ENCODE data around the gene ELL. TPM values are rescaled to one million over a fixed set of nuclear protein-coding genes. Genes with fewer than 3 reads are reported as not detected.

ELL gene
- total RNA-seq, 4 donors from 2014 or later = 4.1 to 43.5 (median 21.7) TPM

- TF ChIP-seq CTCF (IDR thresholded peaks at IDR 0.05) (no peak), POLR2A (IDR thresholded peaks at IDR 0.05) (no peak)
- Histone ChIP-seq H3K4me3 (no peak overlapping the region), H3K27me3 (peaks cover 6% of the 10 kb centered on the region in 2 donors), H3K27ac (no peak overlapping the region), H3K4me1 (peaks cover 0 to 8% of the 10 kb centered on the region in 2 donors), H3K9me3 (no peaks in the 10 kb centered on the region), H3K36me3 (no peaks in the 10 kb centered on the region)
- DNase-seq = no peak
- intact Hi-C loops (cut with DNase I; ENCODE audit: low total_unique reads) = no loop called here
Observed at GRCh38 chr19:18392926-18393325, 128.9 kb downstream of the ELL start.

Other genes with a start within 250 kb of the ELL start
- 10 to 100 TPM in 1 of 4 donors, 1 to 10 TPM in 3; 1.0 to 41.1 (median 3.0) TPM for gene IQCN, start 247.6 kb downstream of the ELL start, total RNA-seq
- gene JUND, start 240.4 kb downstream of the ELL start, total RNA-seq = 100 to 1,000 TPM; 152 to 386 (median 290) TPM
- gene LSM4, start 199.0 kb downstream of the ELL start, total RNA-seq = 100 to 1,000 TPM in 1 of 4 donors, 10 to 100 TPM in 2, 1 to 10 TPM in 1; 8.8 to 120 (median 64.2) TPM
- 10 to 100 TPM; 21.2 to 67.9 (median 38.1) TPM for gene PGPEP1, start 181.5 kb downstream of the ELL start, total RNA-seq
- gene GDF15, start 135.9 kb downstream of the ELL start, total RNA-seq = 10 to 100 TPM in 1 of 4 donors, 1 to 10 TPM in 1, under 1 TPM in 2; 0.41 to 13.1 (median 1.6) TPM
- gene LRRC25, start 124.4 kb downstream of the ELL start, total RNA-seq = 1 to 10 TPM in 2 of 4 donors, under 1 TPM in 1, not detected in 1; 0.51 to 2.3 (median 1.9) TPM
- gene SSBP4, start 102.7 kb downstream of the ELL start, total RNA-seq = 100 to 1,000 TPM in 1 of 4 donors, 10 to 100 TPM in 3; 23.6 to 105 (median 54.8) TPM
- 100 to 1,000 TPM in 2 of 4 donors, 10 to 100 TPM in 2; 56.8 to 152 (median 106) TPM for gene ISYNA1, start 83.9 kb downstream of the ELL start, total RNA-seq
- 100 to 1,000 TPM; 139 to 273 (median 205) TPM for gene FKBP8, start 21.5 kb upstream of the ELL start, total RNA-seq
- 100 to 1,000 TPM in 1 of 4 donors, 10 to 100 TPM in 3; 30.3 to 113 (median 82.5) TPM for gene KXD1, start 35.8 kb upstream of the ELL start, total RNA-seq
- gene UBA52, start 49.8 kb upstream of the ELL start, total RNA-seq = 1,000 to 10,000 TPM in 2 of 4 donors, 100 to 1,000 TPM in 2; 295 to 1,369 (median 721) TPM
- 100 to 1,000 TPM in 1 of 4 donors, 10 to 100 TPM in 3; 29.7 to 295 (median 74.2) TPM for gene REX1BD, start 66.7 kb upstream of the ELL start, total RNA-seq
- under 1 TPM in 3 of 4 donors, not detected in 1; 0.26 to 0.69 (median 0.67) TPM for gene CRLF1, start 84.7 kb upstream of the ELL start, total RNA-seq
- gene TMEM59L, start 90.8 kb upstream of the ELL start, total RNA-seq = 1 to 10 TPM in 1 of 4 donors, under 1 TPM in 1, not detected in 2; 0.26 to 7.5 TPM
- gene KLHL26, start 115.0 kb upstream of the ELL start, total RNA-seq = 10 to 100 TPM in 1 of 4 donors, 1 to 10 TPM in 3; 3.8 to 22.2 (median 6.9) TPM
- 10 to 100 TPM in 1 of 4 donors, 1 to 10 TPM in 3; 2.4 to 17.5 (median 6.7) TPM for gene CRTC1, start 161.6 kb upstream of the ELL start, total RNA-seq